Lower lobe of right lung (tissue), 2 donors: ENCODE results near the gene STK32A. TPM values are rescaled to one million over a fixed set of nuclear protein-coding genes. Genes with fewer than 3 reads are reported as not detected.
A peak's percentile ranks its signal among the peaks of the same experiment; 100 is the strongest.

Experiments used
- ATAC-seq, 2 donors: fragments of 200-7000 bp; cut with Tn5 transposase; one replicate each; pipeline ENCODE4 v1.9.1; 2020 to 2022; ENCODE audit warnings: mild to moderate bottlenecking in 2 of 2, moderate library complexity in 2 of 2
- DNase-seq: peaks from one replicate; pipeline ENCODE4 v3.0.0-alpha.2; 2020
- H3K27ac ChIP-seq: fragments of 200-600 bp; one replicate; pipeline ENCODE4 v1.8.0; 2022
- H3K27me3 ChIP-seq: fragments of 200-600 bp; one replicate; pipeline ENCODE4 v1.8.0; 2022; ENCODE audit warnings: low read depth
- H3K36me3 ChIP-seq: fragments of 200-600 bp; one replicate; pipeline ENCODE4 v1.8.0; 2022; ENCODE audit warnings: mild to moderate bottlenecking
- H3K4me1 ChIP-seq: fragments of 200-600 bp; one replicate; pipeline ENCODE4 v1.8.0; 2022
- H3K4me3 ChIP-seq: fragments of 200-600 bp; one replicate; pipeline ENCODE4 v1.8.0; 2022; ENCODE audit warnings: mild to moderate bottlenecking
- H3K9me3 ChIP-seq: fragments of 200-600 bp; one replicate; pipeline ENCODE4 v1.8.0; 2022
- intact Hi-C: fragments of 100-400 bp; cut with DNase I; formaldehyde crosslinking; loops from one replicate; pipeline ENCODE4 v1.11.0; 2022
- total RNA-seq: library from RNA; stranded (reverse); fragmentation: NEBNext Ultra II Directional; extraction: Animal tissue kit (Norgen Biotek cat#: 25700); gene quantifications from one replicate; pipeline ENCODE4 v1.2.1, GENCODE V29; 2021
- TF ChIP-seq, protein P1 (sequence below): fragments of 200-600 bp; IDR thresholded peaks from one replicate; pipeline ENCODE4 v1.8.0; 2022; ENCODE audit warnings: antibody characterized with exemption, mild to moderate bottlenecking
- donor health status: DM: no; HTN: yes; CAD: no; lungs with severe emphysema.

The STK32A gene
- total RNA-seq, 1 donor from 2014 or later, result 2.9 TPM

DNA sequence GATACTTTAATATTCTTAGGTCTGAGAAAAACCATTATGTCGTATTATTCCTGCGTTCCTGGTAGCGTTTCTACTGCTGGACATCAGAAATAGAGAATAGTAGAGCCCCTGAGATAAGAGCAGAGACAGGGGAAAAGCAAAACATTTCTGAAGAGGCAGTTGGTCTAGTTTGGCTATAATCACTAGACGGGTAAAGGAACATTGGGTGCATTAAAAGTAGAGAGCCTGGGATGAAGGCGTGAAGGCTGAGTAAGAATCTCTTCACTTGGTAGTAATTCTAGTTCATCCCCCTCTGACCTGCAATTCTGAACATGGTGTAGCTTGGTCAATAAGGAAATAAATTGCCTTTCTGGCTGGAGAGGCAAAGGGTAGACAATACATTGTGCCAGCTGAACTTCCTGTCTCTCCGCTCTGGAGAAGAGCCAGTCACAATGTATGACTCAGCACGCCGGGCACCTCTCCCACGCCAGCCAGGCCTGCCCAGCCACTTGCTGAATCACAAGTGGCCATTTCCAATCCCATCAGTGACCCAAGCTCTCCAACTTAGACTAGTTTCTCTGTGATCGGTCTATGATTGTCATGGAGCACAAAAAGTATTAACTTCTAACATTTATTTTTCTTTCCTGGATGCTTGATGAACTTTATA is 75.4 kb downstream of the STK32A start:
- intact Hi-C loops, result no loop called here
- peaks cover 5% of the 10 kb centered on the region for H3K4me1 ChIP-seq
- ATAC-seq (peak; percentile 97 to 98), DNase-seq (peak; percentile 82)
- H3K9me3 ChIP-seq, result no peaks in the 10 kb centered on the region
- no peaks in the 10 kb centered on the region for H3K36me3 ChIP-seq
- peak overlapping the region; percentile 14 for H3K27ac ChIP-seq
- H3K27me3 ChIP-seq, result no peaks in the 10 kb centered on the region
- H3K4me3 ChIP-seq, result no peak overlapping the region
- TF ChIP-seq, protein P1, sequence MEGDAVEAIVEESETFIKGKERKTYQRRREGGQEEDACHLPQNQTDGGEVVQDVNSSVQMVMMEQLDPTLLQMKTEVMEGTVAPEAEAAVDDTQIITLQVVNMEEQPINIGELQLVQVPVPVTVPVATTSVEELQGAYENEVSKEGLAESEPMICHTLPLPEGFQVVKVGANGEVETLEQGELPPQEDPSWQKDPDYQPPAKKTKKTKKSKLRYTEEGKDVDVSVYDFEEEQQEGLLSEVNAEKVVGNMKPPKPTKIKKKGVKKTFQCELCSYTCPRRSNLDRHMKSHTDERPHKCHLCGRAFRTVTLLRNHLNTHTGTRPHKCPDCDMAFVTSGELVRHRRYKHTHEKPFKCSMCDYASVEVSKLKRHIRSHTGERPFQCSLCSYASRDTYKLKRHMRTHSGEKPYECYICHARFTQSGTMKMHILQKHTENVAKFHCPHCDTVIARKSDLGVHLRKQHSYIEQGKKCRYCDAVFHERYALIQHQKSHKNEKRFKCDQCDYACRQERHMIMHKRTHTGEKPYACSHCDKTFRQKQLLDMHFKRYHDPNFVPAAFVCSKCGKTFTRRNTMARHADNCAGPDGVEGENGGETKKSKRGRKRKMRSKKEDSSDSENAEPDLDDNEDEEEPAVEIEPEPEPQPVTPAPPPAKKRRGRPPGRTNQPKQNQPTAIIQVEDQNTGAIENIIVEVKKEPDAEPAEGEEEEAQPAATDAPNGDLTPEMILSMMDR, result no peak

DNA sequence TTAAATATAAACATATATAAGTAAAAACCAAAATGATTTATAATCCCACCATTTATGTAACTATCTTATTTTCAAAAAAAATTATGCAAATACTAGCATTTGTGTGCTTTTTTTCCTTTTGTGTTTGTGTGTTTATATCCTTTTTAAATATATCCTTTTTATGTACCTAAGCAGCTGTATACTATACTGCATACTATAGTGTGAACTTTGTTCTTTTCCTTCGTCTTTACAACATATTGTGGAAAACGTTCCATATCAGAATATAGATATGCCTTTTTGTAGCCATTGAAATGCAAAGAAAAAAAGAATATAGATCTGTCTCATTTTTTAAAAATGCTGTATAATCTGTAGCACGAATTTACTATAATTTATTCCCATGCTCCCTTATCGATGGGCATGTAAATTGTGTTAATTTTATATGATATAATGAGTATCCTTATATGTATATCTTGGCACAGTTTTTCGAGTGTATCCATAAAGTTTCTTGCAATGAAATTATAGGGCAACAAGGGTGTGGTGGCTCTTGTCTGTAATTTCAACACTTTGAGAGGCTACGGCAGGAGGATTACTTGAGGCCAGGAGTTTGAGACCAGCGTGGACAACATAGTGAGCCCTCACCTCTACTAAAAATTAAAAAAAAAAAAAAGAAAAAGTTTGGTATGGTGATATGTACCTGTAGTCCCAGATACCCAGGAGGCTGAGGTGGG is 83.3 kb downstream of the STK32A start:
- Histone ChIP-seq H3K4me3 (no peak overlapping the region), H3K4me1 (no peaks in the 10 kb centered on the region), H3K27me3 (no peaks in the 10 kb centered on the region), H3K36me3 (no peaks in the 10 kb centered on the region), H3K9me3 (no peaks in the 10 kb centered on the region), H3K27ac (no peak overlapping the region)
- DNase-seq (no peak), ATAC-seq (no peak)
- TF ChIP-seq, protein P1, result no peak
- intact Hi-C loops, result no loop called here

DNA sequence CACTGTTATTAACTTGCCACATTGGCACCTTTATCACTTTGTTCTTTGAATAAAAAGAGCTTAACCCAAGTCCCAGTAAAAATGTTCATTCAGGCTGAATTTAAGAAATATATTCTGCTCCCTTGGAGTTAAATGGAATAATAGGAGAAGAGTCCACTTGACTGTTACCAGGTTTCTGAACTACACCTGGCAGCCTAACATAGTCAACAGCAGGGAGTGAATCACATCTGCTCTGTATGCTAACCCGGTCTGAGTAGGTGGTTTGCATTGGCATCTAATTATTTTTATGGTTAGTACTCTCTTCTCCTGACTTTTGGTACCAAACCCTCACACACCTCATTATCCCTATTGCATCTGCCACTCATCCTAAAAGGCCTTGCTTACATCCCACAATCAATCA is 86.7 kb downstream of the STK32A start:
- ATAC-seq (no peak), DNase-seq (no peak)
- no peaks in the 10 kb centered on the region for H3K4me1 ChIP-seq
- H3K4me3 ChIP-seq, result no peak overlapping the region
- intact Hi-C loops, result no loop called here
- H3K27me3 ChIP-seq, result no peaks in the 10 kb centered on the region
- no peaks in the 10 kb centered on the region for H3K36me3 ChIP-seq
- H3K27ac ChIP-seq, result no peak overlapping the region
- no peaks in the 10 kb centered on the region for H3K9me3 ChIP-seq
- TF ChIP-seq, protein P1, result no peak

- DNase-seq, result no peak
- ATAC-seq, result peak in 1 of 2 donors; percentile 80
- intact Hi-C loops, result no loop called here
- Histone ChIP-seq H3K27me3 (no peaks in the 10 kb centered on the region), H3K4me1 (no peaks in the 10 kb centered on the region), H3K9me3 (no peaks in the 10 kb centered on the region), H3K36me3 (no peaks in the 10 kb centered on the region), H3K27ac (no peak overlapping the region), H3K4me3 (no peak overlapping the region)
- TF ChIP-seq, protein P1, result no peak
These were observed 92.6 kb downstream of the STK32A start for GRCh38 chr5:147327421-147327820.

GRCh38 chr5:147327905-147328304 is 93.1 kb downstream of the STK32A start:
- Histone ChIP-seq H3K4me3 (no peak overlapping the region), H3K27ac (no peak overlapping the region), H3K9me3 (no peaks in the 10 kb centered on the region), H3K4me1 (no peaks in the 10 kb centered on the region), H3K27me3 (no peaks in the 10 kb centered on the region), H3K36me3 (no peaks in the 10 kb centered on the region)
- intact Hi-C loops, result no loop called here
- DNase-seq (no peak), ATAC-seq (peak in 1 of 2 donors; percentile 80)
- TF ChIP-seq, protein P1, result no peak
